Osteocyte (in vitro differentiated cells): ENCODE measurements around the gene FGF13. TPM values are rescaled to one million over a fixed set of nuclear protein-coding genes. Genes with fewer than 3 reads are reported as not detected.

Source experiments
- DNase-seq: peaks from one replicate; pipeline ENCODE4 v3.0.0; 2021; ENCODE audit warnings: mixed read lengths; ENCODE audit not compliant: unreplicated experiment; ENCODE audit errors: extremely low spot score
- H3K27ac Mint-ChIP-seq: one replicate; pipeline ENCODE4 v1.8.0; 2021; ENCODE audit warnings: mild to moderate bottlenecking, mixed read lengths; ENCODE audit not compliant: unreplicated experiment
- H3K27me3 Mint-ChIP-seq: one replicate; pipeline ENCODE4 v1.8.0; 2021; ENCODE audit warnings: mixed read lengths; ENCODE audit not compliant: unreplicated experiment
- H3K36me3 Mint-ChIP-seq: one replicate; pipeline ENCODE4 v1.8.0; 2021; ENCODE audit warnings: mixed read lengths; ENCODE audit not compliant: unreplicated experiment
- H3K4me1 Mint-ChIP-seq: one replicate; pipeline ENCODE4 v1.8.0; 2021; ENCODE audit warnings: mixed read lengths; ENCODE audit not compliant: unreplicated experiment
- H3K4me3 Mint-ChIP-seq: one replicate; pipeline ENCODE4 v1.8.0; 2021; ENCODE audit warnings: mild to moderate bottlenecking, moderate library complexity, mixed read lengths; ENCODE audit not compliant: unreplicated experiment
- H3K9me3 Mint-ChIP-seq: one replicate; pipeline ENCODE4 v1.8.0; 2021; ENCODE audit warnings: mixed read lengths; ENCODE audit not compliant: unreplicated experiment
- CTCF ChIP-seq: fragments of 200-600 bp; sonication (generic); IDR thresholded peaks from 2 replicates; pipeline ENCODE4 v1.5.0; 2021; ENCODE audit warnings: antibody characterized with exemption, mild to moderate bottlenecking, moderate library complexity
- microRNA-seq: library from miRNA; unstranded; fragments of <30 nt; microRNA quantifications from one replicate; pipeline ENCODE4 v1.1.0, GENCODE V29; 2020; ENCODE audit not compliant: unreplicated experiment
- total RNA-seq: library from RNA; stranded (reverse); gene quantifications from 2 replicates; pipeline ENCODE4 v1.2.1, GENCODE V29; 2021

The FGF13 gene
- total RNA-seq, 1 donor from 2014 or later: not detected

DNA sequence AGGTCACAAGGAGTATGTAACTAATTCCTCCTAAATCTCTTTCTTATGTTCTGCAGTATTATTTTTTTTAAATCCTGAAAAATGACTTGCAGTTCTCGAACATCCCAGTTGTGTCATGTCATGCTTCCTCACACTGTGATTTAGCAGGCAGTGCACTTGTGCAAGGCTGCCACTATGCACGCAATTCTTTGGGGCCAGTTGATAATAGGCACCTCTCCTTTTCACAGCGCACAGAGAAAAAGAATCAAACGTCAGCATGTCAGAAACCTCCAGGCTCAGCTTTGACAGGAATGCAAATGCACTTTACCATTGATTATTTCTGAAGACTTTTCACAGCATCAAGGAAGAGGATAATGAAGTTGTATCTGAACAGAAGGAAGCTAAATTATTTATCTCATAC lies 62.9 kb downstream of the FGF13 start:
- Mint-ChIP-seq H3K4me3 (no peak overlapping the region), H3K4me1 (no peaks in the 10 kb centered on the region), H3K27me3 (no peaks in the 10 kb centered on the region), H3K9me3 (peaks cover 9% of the 10 kb centered on the region), H3K27ac (no peak overlapping the region), H3K36me3 (no peaks in the 10 kb centered on the region)
- TF ChIP-seq CTCF: no peak
- DNase-seq: no peak

DNA sequence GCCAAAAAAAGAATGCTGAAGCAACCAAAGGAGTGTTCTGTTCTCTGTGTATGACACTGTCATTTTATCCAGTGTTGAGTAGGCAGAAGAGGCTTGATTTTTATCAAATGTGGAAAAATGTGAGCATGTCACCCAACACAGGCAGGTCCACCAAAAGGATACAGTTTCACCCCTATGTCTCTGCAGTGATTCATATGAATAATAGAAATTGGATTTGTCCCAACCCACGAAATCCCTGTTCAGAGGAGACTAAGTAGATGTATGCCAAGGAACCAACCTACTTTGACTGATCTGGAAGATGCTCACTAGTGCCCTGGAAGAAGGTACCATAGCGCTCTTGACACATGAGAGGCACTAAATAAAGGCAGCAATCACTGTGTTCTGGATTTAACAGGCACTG lies 72.5 kb downstream of the FGF13 start:
- H3K4me3 Mint-ChIP-seq: no peak overlapping the region
- H3K4me1 Mint-ChIP-seq: no peaks in the 10 kb centered on the region
- H3K36me3 Mint-ChIP-seq: no peaks in the 10 kb centered on the region
- DNase-seq: no peak
- no peak for TF ChIP-seq CTCF
- H3K9me3 Mint-ChIP-seq: peaks cover 21% of the 10 kb centered on the region
- H3K27me3 Mint-ChIP-seq: no peaks in the 10 kb centered on the region
- no peak overlapping the region for H3K27ac Mint-ChIP-seq

Small RNAs within 50 kb of the gene (microRNA-seq; reads per million reads assigned to microRNA genes)
- gene MIR504: not detected
